Measurements from ENCODE around the gene UBR3. TPM values are rescaled to one million over a fixed set of nuclear protein-coding genes. Genes with fewer than 3 reads are reported as not detected.
"Not testable (repeated sequence)": the region's sequence is repeated elsewhere in the genome, so short reads cannot be mapped to it uniquely, and the experiment has no call there.

The UBR3 gene
- total and polyA plus RNA-seq, 2 experiments from 2014 or later = 10.7 to 28.0 TPM

DNA sequence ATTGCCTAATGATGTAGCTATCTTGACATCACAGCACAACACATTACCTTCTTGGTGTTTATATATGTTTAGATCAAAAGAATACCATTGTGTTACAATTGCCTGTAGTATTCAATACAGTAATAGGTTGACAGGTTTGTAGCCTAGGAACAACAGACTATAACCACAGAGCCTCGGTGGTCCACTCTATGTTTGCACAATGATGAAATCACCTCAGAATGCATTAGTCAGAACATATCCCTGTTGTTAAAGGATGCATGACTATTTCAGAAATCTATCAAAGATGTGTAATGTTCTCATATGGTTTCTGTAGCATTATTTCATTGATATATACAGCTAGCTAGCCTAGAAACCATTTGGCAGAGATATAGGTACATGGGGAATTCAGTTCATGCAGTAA is 11.4 kb upstream of the UBR3 start (continued):
- TF ChIP-seq, protein P1, sequence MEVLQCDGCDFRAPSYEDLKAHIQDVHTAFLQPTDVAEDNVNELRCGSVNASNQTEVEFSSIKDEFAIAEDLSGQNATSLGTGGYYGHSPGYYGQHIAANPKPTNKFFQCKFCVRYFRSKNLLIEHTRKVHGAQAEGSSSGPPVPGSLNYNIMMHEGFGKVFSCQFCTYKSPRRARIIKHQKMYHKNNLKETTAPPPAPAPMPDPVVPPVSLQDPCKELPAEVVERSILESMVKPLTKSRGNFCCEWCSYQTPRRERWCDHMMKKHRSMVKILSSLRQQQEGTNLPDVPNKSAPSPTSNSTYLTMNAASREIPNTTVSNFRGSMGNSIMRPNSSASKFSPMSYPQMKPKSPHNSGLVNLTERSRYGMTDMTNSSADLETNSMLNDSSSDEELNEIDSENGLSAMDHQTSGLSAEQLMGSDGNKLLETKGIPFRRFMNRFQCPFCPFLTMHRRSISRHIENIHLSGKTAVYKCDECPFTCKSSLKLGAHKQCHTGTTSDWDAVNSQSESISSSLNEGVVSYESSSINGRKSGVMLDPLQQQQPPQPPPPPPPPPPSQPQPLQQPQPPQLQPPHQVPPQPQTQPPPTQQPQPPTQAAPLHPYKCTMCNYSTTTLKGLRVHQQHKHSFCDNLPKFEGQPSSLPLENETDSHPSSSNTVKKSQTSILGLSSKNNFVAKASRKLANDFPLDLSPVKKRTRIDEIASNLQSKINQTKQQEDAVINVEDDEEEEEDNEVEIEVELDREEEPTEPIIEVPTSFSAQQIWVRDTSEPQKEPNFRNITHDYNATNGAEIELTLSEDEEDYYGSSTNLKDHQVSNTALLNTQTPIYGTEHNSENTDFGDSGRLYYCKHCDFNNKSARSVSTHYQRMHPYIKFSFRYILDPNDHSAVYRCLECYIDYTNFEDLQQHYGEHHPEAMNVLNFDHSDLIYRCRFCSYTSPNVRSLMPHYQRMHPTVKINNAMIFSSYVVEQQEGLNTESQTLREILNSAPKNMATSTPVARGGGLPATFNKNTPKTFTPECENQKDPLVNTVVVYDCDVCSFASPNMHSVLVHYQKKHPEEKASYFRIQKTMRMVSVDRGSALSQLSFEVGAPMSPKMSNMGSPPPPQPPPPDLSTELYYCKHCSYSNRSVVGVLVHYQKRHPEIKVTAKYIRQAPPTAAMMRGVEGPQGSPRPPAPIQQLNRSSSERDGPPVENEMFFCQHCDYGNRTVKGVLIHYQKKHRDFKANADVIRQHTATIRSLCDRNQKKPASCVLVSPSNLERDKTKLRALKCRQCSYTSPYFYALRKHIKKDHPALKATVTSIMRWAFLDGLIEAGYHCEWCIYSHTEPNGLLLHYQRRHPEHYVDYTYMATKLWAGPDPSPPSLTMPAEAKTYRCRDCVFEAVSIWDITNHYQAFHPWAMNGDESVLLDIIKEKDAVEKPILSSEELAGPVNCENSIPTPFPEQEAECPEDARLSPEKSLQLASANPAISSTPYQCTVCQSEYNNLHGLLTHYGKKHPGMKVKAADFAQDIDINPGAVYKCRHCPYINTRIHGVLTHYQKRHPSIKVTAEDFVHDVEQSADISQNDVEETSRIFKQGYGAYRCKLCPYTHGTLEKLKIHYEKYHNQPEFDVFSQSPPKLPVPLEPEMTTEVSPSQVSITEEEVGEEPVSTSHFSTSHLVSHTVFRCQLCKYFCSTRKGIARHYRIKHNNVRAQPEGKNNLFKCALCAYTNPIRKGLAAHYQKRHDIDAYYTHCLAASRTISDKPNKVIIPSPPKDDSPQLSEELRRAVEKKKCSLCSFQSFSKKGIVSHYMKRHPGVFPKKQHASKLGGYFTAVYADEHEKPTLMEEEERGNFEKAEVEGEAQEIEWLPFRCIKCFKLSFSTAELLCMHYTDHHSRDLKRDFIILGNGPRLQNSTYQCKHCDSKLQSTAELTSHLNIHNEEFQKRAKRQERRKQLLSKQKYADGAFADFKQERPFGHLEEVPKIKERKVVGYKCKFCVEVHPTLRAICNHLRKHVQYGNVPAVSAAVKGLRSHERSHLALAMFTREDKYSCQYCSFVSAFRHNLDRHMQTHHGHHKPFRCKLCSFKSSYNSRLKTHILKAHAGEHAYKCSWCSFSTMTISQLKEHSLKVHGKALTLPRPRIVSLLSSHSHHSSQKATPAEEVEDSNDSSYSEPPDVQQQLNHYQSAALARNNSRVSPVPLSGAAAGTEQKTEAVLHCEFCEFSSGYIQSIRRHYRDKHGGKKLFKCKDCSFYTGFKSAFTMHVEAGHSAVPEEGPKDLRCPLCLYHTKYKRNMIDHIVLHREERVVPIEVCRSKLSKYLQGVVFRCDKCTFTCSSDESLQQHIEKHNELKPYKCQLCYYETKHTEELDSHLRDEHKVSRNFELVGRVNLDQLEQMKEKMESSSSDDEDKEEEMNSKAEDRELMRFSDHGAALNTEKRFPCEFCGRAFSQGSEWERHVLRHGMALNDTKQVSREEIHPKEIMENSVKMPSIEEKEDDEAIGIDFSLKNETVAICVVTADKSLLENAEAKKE (CRISPR knock-in tag; IDR thresholded peaks at IDR 0.05) = no peak
- TF ChIP-seq JUNB (IDR thresholded peaks at IDR 0.05; ENCODE audit: unreplicated experiment) (no peak), ZNF114 (CRISPR knock-in tag; IDR thresholded peaks at IDR 0.05) (no peak)

DNA sequence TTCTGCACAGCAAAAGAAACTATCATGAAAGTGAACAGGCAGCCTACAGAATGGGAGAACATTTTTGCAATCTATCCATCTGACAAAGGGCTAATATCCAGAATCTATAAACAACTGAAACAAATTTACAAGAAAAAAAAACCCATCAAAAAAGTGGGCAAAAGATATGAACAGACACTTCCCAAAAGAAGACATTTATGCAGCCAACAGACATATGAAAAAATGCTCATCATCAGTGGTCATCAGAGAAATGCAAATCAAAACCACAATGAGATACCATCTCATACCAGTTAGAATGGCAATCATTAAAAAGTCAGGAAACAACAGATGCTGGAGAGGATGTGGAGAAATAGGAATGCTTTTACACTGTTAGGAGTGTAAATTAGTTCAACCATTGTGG is 10.3 kb upstream of the UBR3 start:
- H3K4me1 Mint-ChIP-seq; H3K27ac ChIP-seq (ENCODE audit: low read depth); H3K27ac Mint-ChIP-seq; H3K4me3 ChIP-seq; H4K20me1 ChIP-seq (replicated peaks; ENCODE audit: insufficient read depth); ATAC-seq; H3K4me1 ChIP-seq (ENCODE audit: insufficient read depth); H2AFZ ChIP-seq; H3K27me3 ChIP-seq (ENCODE audit: insufficient read depth); H3K27me3 Mint-ChIP-seq (ENCODE audit: insufficient read depth, low read depth, poor library complexity); H3F3A ChIP-seq (replicated peaks; ENCODE audit: low read depth); H3K4me2 ChIP-seq; H3K4me3 Mint-ChIP-seq; DNase-seq (ENCODE audit: low spot score); H3K9me2 ChIP-seq (ENCODE audit: insufficient read depth): not testable (repeated sequence)
- Mint-ChIP-seq H3K9me3 (peaks cover 11% of the 10 kb centered on the region; the same call in 2 of the 3 replicates), H3K36me3 (ENCODE audit: low read depth) (peaks cover 84% of the 10 kb centered on the region)
- peaks cover 21% of the 10 kb centered on the region for H3K36me3 ChIP-seq (ENCODE audit: insufficient read depth)
- 0 out of 2 replicates have a peak, but pooled peaks cover 12% of the 10 kb centered on the region for H3K79me2 ChIP-seq (replicated peaks; ENCODE audit: insufficient read depth)

DNA sequence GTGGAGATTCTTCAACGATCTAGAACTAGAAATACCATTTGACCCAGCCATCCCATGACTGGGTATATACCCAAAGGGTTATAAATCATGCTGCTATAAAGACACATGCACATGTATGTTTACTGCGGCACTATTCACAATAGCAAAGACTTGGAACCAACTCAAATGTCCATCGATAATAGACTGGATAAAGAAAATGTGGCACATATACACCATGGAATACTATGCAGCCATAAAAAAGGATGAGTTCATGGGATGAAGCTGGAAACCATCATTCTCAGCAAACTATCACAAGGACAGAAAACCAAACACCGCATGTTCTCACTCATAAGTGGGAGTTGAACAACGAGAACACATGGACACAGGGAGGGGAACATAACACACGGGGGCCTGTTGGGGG is 9.9 kb upstream of the UBR3 start:
- H4K20me1 ChIP-seq (replicated peaks; ENCODE audit: insufficient read depth); H3K27me3 ChIP-seq (ENCODE audit: insufficient read depth); H3K27me3 Mint-ChIP-seq (ENCODE audit: insufficient read depth, low read depth, poor library complexity); H3K4me2 ChIP-seq; ATAC-seq; H3K4me1 ChIP-seq (ENCODE audit: insufficient read depth); DNase-seq (ENCODE audit: low spot score); H3F3A ChIP-seq (replicated peaks; ENCODE audit: low read depth); H3K9me2 ChIP-seq (ENCODE audit: insufficient read depth); H3K4me3 ChIP-seq; H3K27ac ChIP-seq (ENCODE audit: low read depth); H2AFZ ChIP-seq; H3K4me3 Mint-ChIP-seq; H3K27ac Mint-ChIP-seq; H3K4me1 Mint-ChIP-seq: not testable (repeated sequence)
- H3K36me3 Mint-ChIP-seq (ENCODE audit: low read depth) = peaks cover 80% of the 10 kb centered on the region
- peaks cover 14% of the 10 kb centered on the region; the same call in 1 of the 2 replicates for H3K79me2 ChIP-seq (replicated peaks; ENCODE audit: insufficient read depth)
- peaks cover 11% of the 10 kb centered on the region; the same call in 2 of the 3 replicates for H3K9me3 Mint-ChIP-seq
- peaks cover 18% of the 10 kb centered on the region for H3K36me3 ChIP-seq (ENCODE audit: insufficient read depth)

Measured in GM23338 (cell line).